Naive thymus-derived CD8-positive, alpha-beta T cell (primary cell): ENCODE data around the gene PTPRT. TPM values are rescaled to one million over a fixed set of nuclear protein-coding genes. Genes with fewer than 3 reads are reported as not detected.

Experiments used
- ATAC-seq, 2 donors: fragments of 150-1000 bp; cut with Tn5 transposase in 1 of 2; sonication (Bioruptor Pico), chemical (Tn5 transposase) in 1 of 2; 1 replicate in 1 of 2; 2 replicates in 1 of 2; pipeline ENCODE4 v1.10.0; 2021; ENCODE audit warnings: mild to moderate bottlenecking in 2 of 2, moderate library complexity in 2 of 2
- POLR2A ChIA-PET: fragments of 350-600 bp; sonication (Branson Sonifier 250); formaldehyde crosslinking; loops from one replicate; lab custom pipeline; 2021; ENCODE audit warnings: antibody characterized with exemption; lab: Charles Lee
- DNase-seq, 10 donors: peaks; one replicate each; pipeline versions ENCODE4 v3.0.0 to v3.0.0-alpha.2; 2020 to 2022
- H3K27ac Mint-ChIP-seq, 10 donors: one replicate each; pipeline ENCODE4 v1.8.0; 2020 to 2022; ENCODE audit warnings: mild to moderate bottlenecking in 10 of 10, mixed read lengths in 10 of 10, moderate library complexity in 4 of 10, inconsistent platforms in 1 of 10
- H3K27me3 Mint-ChIP-seq, 5 donors: one replicate each; pipeline ENCODE4 v1.8.0; 2021 to 2022; ENCODE audit warnings: mixed read lengths in 5 of 5
- H3K36me3 Mint-ChIP-seq, 3 donors: one replicate each; pipeline ENCODE4 v1.8.0; 2020 to 2022; ENCODE audit warnings: mixed read lengths in 3 of 3, mild to moderate bottlenecking in 2 of 3, inconsistent platforms in 1 of 3
- H3K4me1 Mint-ChIP-seq, 4 donors: one replicate each; pipeline ENCODE4 v1.8.0; 2021 to 2022; ENCODE audit warnings: mixed read lengths in 4 of 4
- H3K4me3 Mint-ChIP-seq, 10 donors: one replicate each; pipeline ENCODE4 v1.8.0; 2020 to 2022; ENCODE audit warnings: mild to moderate bottlenecking in 10 of 10, mixed read lengths in 10 of 10, moderate library complexity in 6 of 10, inconsistent platforms in 1 of 10
- H3K9me3 Mint-ChIP-seq, 9 donors: one replicate each; pipeline ENCODE4 v1.8.0; 2020 to 2022; ENCODE audit warnings: mixed read lengths in 9 of 9, mild to moderate bottlenecking in 3 of 9, inconsistent platforms in 1 of 9, moderate library complexity in 1 of 9
- polyA plus RNA-seq, 3 donors: library from polyadenylated mRNA; unstranded; fragments of 300-500 nt; fragmentation: Illumina TruSeq; gene quantifications; one replicate each; pipeline ENCODE4 v1.2.3, GENCODE V29; 2021
- total RNA-seq, 8 experiments: library from RNA in 2 of 8; stranded (reverse) in 2 of 8; gene quantifications; one replicate each; pipeline ENCODE4 v1.2.3 and lab custom pipeline; 2021 to 2026

The PTPRT gene
- total and polyA plus RNA-seq, 5 experiments from 2014 or later, result not detected

GRCh38 chr20:42442716-42443115, 747.0 kb downstream of the PTPRT start:
- POLR2A ChIA-PET, result no interaction called here
- ATAC-seq (no peak), DNase-seq (no peak)
- Mint-ChIP-seq H3K27me3 (peaks cover 0 to 4% (median 2%) of the 10 kb centered on the region in 5 donors), H3K36me3 (peaks cover 0 to 3% (median 0%) of the 10 kb centered on the region in 3 donors), H3K4me3 (no peak overlapping the region), H3K9me3 (peaks cover 0 to 4% (median 0%) of the 10 kb centered on the region in 9 donors), H3K27ac (no peak overlapping the region), H3K4me1 (no peaks in the 10 kb centered on the region)

GRCh38 chr20:42441864-42442331, 747.8 kb downstream of the PTPRT start:
- ATAC-seq (no peak), DNase-seq (no peak)
- no peaks in the 10 kb centered on the region for H3K4me1 Mint-ChIP-seq
- H3K36me3 Mint-ChIP-seq, result peaks cover 0 to 3% (median 0%) of the 10 kb centered on the region in 3 donors
- peaks cover 0 to 4% (median 2%) of the 10 kb centered on the region in 5 donors for H3K27me3 Mint-ChIP-seq
- no peak overlapping the region for H3K4me3 Mint-ChIP-seq
- H3K9me3 Mint-ChIP-seq, result peaks cover 0 to 4% (median 0%) of the 10 kb centered on the region in 9 donors
- POLR2A ChIA-PET, result no interaction called here
- peak overlapping the region in 1 of 10 donors; percentile 22 for H3K27ac Mint-ChIP-seq

GRCh38 chr20:42441196-42441863, 748.4 kb downstream of the PTPRT start:
- H3K9me3 Mint-ChIP-seq, result peaks cover 0 to 4% (median 0%) of the 10 kb centered on the region in 9 donors
- H3K27ac Mint-ChIP-seq, result no peak overlapping the region
- no peak for ATAC-seq
- POLR2A ChIA-PET, result no interaction called here
- no peak overlapping the region for H3K4me3 Mint-ChIP-seq
- no peak for DNase-seq
- H3K27me3 Mint-ChIP-seq, result peaks cover 0 to 4% (median 2%) of the 10 kb centered on the region in 5 donors
- peaks cover 0 to 3% (median 0%) of the 10 kb centered on the region in 3 donors for H3K36me3 Mint-ChIP-seq
- no peaks in the 10 kb centered on the region for H3K4me1 Mint-ChIP-seq

GRCh38 chr20:42435230-42435629, 754.5 kb downstream of the PTPRT start:
- POLR2A ChIA-PET, result no interaction called here
- H3K9me3 Mint-ChIP-seq, result peaks cover 0 to 6% (median 2%) of the 10 kb centered on the region in 9 donors
- ATAC-seq, result no peak
- no peak overlapping the region for H3K4me3 Mint-ChIP-seq
- no peak overlapping the region for H3K27ac Mint-ChIP-seq
- peaks cover 0 to 4% (median 0%) of the 10 kb centered on the region in 5 donors for H3K27me3 Mint-ChIP-seq
- no peak for DNase-seq
- no peaks in the 10 kb centered on the region for H3K4me1 Mint-ChIP-seq
- H3K36me3 Mint-ChIP-seq, result no peaks in the 10 kb centered on the region

GRCh38 chr20:42432496-42433334, 757.0 kb downstream of the PTPRT start:
- H3K4me3 Mint-ChIP-seq, result no peak overlapping the region
- no peaks in the 10 kb centered on the region for H3K36me3 Mint-ChIP-seq
- peaks cover 0 to 10% (median 3%) of the 10 kb centered on the region in 9 donors for H3K9me3 Mint-ChIP-seq
- H3K4me1 Mint-ChIP-seq, result no peaks in the 10 kb centered on the region
- no peak overlapping the region for H3K27ac Mint-ChIP-seq
- peaks cover 0 to 12% (median 2%) of the 10 kb centered on the region in 5 donors for H3K27me3 Mint-ChIP-seq
- ATAC-seq, result no peak
- POLR2A ChIA-PET, result no interaction called here
- no peak for DNase-seq

- Mint-ChIP-seq H3K4me3 (no peak overlapping the region), H3K4me1 (no peaks in the 10 kb centered on the region), H3K27ac (no peak overlapping the region), H3K36me3 (peaks cover 0 to 2% (median 0%) of the 10 kb centered on the region in 3 donors), H3K9me3 (peaks cover 0 to 12% (median 6%) of the 10 kb centered on the region in 9 donors), H3K27me3 (peaks cover 0 to 22% (median 2%) of the 10 kb centered on the region in 5 donors)
- DNase-seq (no peak), ATAC-seq (no peak)
- POLR2A ChIA-PET, result no interaction called here
Observed at GRCh38 chr20:42430598-42430997, 759.1 kb downstream of the PTPRT start.

- Mint-ChIP-seq H3K4me1 (no peaks in the 10 kb centered on the region), H3K27ac (no peak overlapping the region), H3K27me3 (peaks cover 0 to 24% (median 2%) of the 10 kb centered on the region in 5 donors), H3K4me3 (no peak overlapping the region), H3K9me3 (peaks cover 0 to 16% (median 9%) of the 10 kb centered on the region in 9 donors), H3K36me3 (peaks cover 0 to 4% (median 0%) of the 10 kb centered on the region in 3 donors)
- ATAC-seq (no peak), DNase-seq (no peak)
- POLR2A ChIA-PET, result no interaction called here
Observed at GRCh38 chr20:42429761-42430458, 759.8 kb downstream of the PTPRT start.

GRCh38 chr20:42419814-42420532, 769.7 kb downstream of the PTPRT start:
- H3K36me3 Mint-ChIP-seq, result no peaks in the 10 kb centered on the region
- peaks cover 0 to 5% (median 0%) of the 10 kb centered on the region in 5 donors for H3K27me3 Mint-ChIP-seq
- no peaks in the 10 kb centered on the region for H3K4me1 Mint-ChIP-seq
- POLR2A ChIA-PET, result no interaction called here
- H3K9me3 Mint-ChIP-seq, result peaks cover 0 to 14% (median 1%) of the 10 kb centered on the region in 9 donors
- no peak for DNase-seq
- ATAC-seq, result no peak
- H3K4me3 Mint-ChIP-seq, result no peak overlapping the region
- no peak overlapping the region for H3K27ac Mint-ChIP-seq

GRCh38 chr20:42406826-42407225, 782.9 kb downstream of the PTPRT start:
- H3K4me1 Mint-ChIP-seq, result no peaks in the 10 kb centered on the region
- H3K27me3 Mint-ChIP-seq, result peaks cover 0 to 6% (median 0%) of the 10 kb centered on the region in 5 donors
- POLR2A ChIA-PET, result no interaction called here
- peaks cover 0 to 11% (median 1%) of the 10 kb centered on the region in 9 donors for H3K9me3 Mint-ChIP-seq
- no peak overlapping the region for H3K4me3 Mint-ChIP-seq
- no peak for ATAC-seq
- no peaks in the 10 kb centered on the region for H3K36me3 Mint-ChIP-seq
- H3K27ac Mint-ChIP-seq, result no peak overlapping the region
- DNase-seq, result no peak

- POLR2A ChIA-PET, result no interaction called here
- no peaks in the 10 kb centered on the region for H3K36me3 Mint-ChIP-seq
- no peak overlapping the region for H3K27ac Mint-ChIP-seq
- no peak overlapping the region for H3K4me3 Mint-ChIP-seq
- DNase-seq (no peak), ATAC-seq (no peak)
- H3K4me1 Mint-ChIP-seq, result no peaks in the 10 kb centered on the region
- H3K27me3 Mint-ChIP-seq, result peaks cover 0 to 9% (median 2%) of the 10 kb centered on the region in 5 donors
- peaks cover 0 to 9% (median 0%) of the 10 kb centered on the region in 9 donors for H3K9me3 Mint-ChIP-seq
Observed at GRCh38 chr20:42402455-42402854, 787.3 kb downstream of the PTPRT start.

- no peak overlapping the region for H3K27ac Mint-ChIP-seq
Observed at GRCh38 chr20:42401613-42402012, 788.1 kb downstream of the PTPRT start.

GRCh38 chr20:42399802-42400201, 789.9 kb downstream of the PTPRT start:
- POLR2A ChIA-PET, result no interaction called here
- H3K4me1 Mint-ChIP-seq, result no peaks in the 10 kb centered on the region
- no peaks in the 10 kb centered on the region for H3K36me3 Mint-ChIP-seq
- ATAC-seq (no peak), DNase-seq (no peak)
- no peak overlapping the region for H3K27ac Mint-ChIP-seq
- H3K27me3 Mint-ChIP-seq, result peaks cover 0 to 9% (median 2%) of the 10 kb centered on the region in 5 donors
- H3K9me3 Mint-ChIP-seq, result peaks cover 0 to 9% (median 0%) of the 10 kb centered on the region in 9 donors
- H3K4me3 Mint-ChIP-seq, result no peak overlapping the region

More at GRCh38 chr20:42401613-42402012, 788.1 kb downstream of the PTPRT start:
- POLR2A ChIA-PET, result no interaction called here
- ATAC-seq (no peak), DNase-seq (no peak)
- H3K4me1 Mint-ChIP-seq, result no peaks in the 10 kb centered on the region
- H3K36me3 Mint-ChIP-seq, result no peaks in the 10 kb centered on the region
- peaks cover 0 to 9% (median 2%) of the 10 kb centered on the region in 5 donors for H3K27me3 Mint-ChIP-seq
- H3K9me3 Mint-ChIP-seq, result peaks cover 0 to 9% (median 0%) of the 10 kb centered on the region in 9 donors
- no peak overlapping the region for H3K4me3 Mint-ChIP-seq
